H1 (cell line): Measurements from ENCODE around the gene ASCC1. TPM values are rescaled to one million over a fixed set of nuclear protein-coding genes. Genes with fewer than 3 reads are reported as not detected.

Experiments
- CTCF ChIA-PET: fragments of 300-600 bp; sonication (Branson Sonifier 250); formaldehyde crosslinking; loops from one replicate; lab custom pipeline; 2021; ENCODE audit not compliant: partially characterized antibody; lab: Charles Lee
- POLR2A ChIA-PET: fragments of 300-600 bp; sonication (Branson Sonifier 250); formaldehyde crosslinking; loops from one replicate; lab custom pipeline; 2021; ENCODE audit warnings: inconsistent platforms; ENCODE audit not compliant: partially characterized antibody; lab: Charles Lee
- DNase-seq, 2 experiments: peaks; one replicate each; pipeline versions ENCODE4 v3.0.0 to v3.0.0-alpha.2; 2010 to 2022; ENCODE audit warnings: low spot score in 2 of 2, low read depth in 1 of 2, mixed read lengths in 1 of 2
- FAIRE-seq: peaks from 2 replicates; lab custom pipeline; 2011; peaks lifted over from hg19 to GRCh38; lab: Jason Lieb, UNC
- H2AFZ ChIP-seq: 2 replicates; pipeline ENCODE4 v1.8.1; 2012; ENCODE audit warnings: low read length, inconsistent platforms
- H2AK5ac ChIP-seq: 2 replicates; pipeline ENCODE4 v1.6.1; 2013; ENCODE audit warnings: low read depth, low read length
- H2BK120ac ChIP-seq: replicated peaks from 2 replicates; pipeline ENCODE3; 2013; ENCODE audit warnings: low read depth, low read length, inconsistent platforms
- H2BK12ac ChIP-seq: 2 replicates; pipeline ENCODE4 v1.6.1; 2013; ENCODE audit warnings: low read depth, low read length
- H2BK15ac ChIP-seq: 2 replicates; pipeline ENCODE4 v1.6.1; 2013; ENCODE audit warnings: low read length
- H2BK20ac ChIP-seq: 2 replicates; pipeline ENCODE4 v1.6.1; 2013; ENCODE audit warnings: low read length
- H2BK5ac ChIP-seq: 2 replicates; pipeline ENCODE4 v1.6.1; 2013; ENCODE audit warnings: low read depth, low read length
- H3K14ac ChIP-seq: 2 replicates; pipeline ENCODE4 v1.6.1; 2013; ENCODE audit warnings: inconsistent platforms; ENCODE audit not compliant: insufficient read length
- H3K18ac ChIP-seq: 2 replicates; pipeline ENCODE4 v1.6.1; 2013; ENCODE audit warnings: low read length; ENCODE audit errors: extremely low read depth
- H3K23ac ChIP-seq: 2 replicates; pipeline ENCODE4 v1.6.1; 2013; ENCODE audit warnings: inconsistent platforms; ENCODE audit not compliant: insufficient read length
- H3K23me2 ChIP-seq: 2 replicates; pipeline ENCODE4 v1.6.1; 2013; ENCODE audit warnings: low read depth, low read length
- H3K27ac ChIP-seq: 2 replicates; pipeline ENCODE4 v1.6.1; 2011; ENCODE audit warnings: low read depth, low read length, inconsistent platforms
- H3K27me3 ChIP-seq, 4 experiments: replicated peaks in 1 of 4; 1 replicate in 1 of 4; 2 replicates in 3 of 4; pipeline versions ENCODE4 v1.6.1 to v1.8.1; 2011 to 2013; ENCODE audit warnings: low read length in 3 of 4, mild to moderate bottlenecking in 3 of 4, inconsistent platforms in 2 of 4, mixed read lengths in 2 of 4, moderate library complexity in 1 of 4; ENCODE audit not compliant: control insufficient read depth in 3 of 4, insufficient read depth in 3 of 4; ENCODE audit errors: extremely low read depth in 1 of 4
- H3K36me3 ChIP-seq, 4 experiments: 2 replicates each; pipeline versions ENCODE4 v1.6.1 to v1.8.1; 2011 to 2013; ENCODE audit warnings: mild to moderate bottlenecking in 4 of 4, low read length in 3 of 4, moderate library complexity in 2 of 4, control low read depth in 1 of 4, inconsistent platforms in 1 of 4; ENCODE audit not compliant: insufficient read depth in 4 of 4, control insufficient read depth in 2 of 4
- H3K4ac ChIP-seq: replicated peaks from 2 replicates; pipeline ENCODE3; 2013; ENCODE audit warnings: low read length, low read depth, mixed read lengths, inconsistent platforms; ENCODE audit not compliant: insufficient read length
- H3K4me1 ChIP-seq, 4 experiments: replicated peaks in 1 of 4; 1 replicate in 1 of 4; 2 replicates in 3 of 4; pipeline versions ENCODE4 v1.6.1 to v1.8.1; 2011 to 2013; ENCODE audit warnings: low read length in 3 of 4, inconsistent platforms in 2 of 4, mixed read lengths in 1 of 4; ENCODE audit not compliant: insufficient read depth in 4 of 4, control insufficient read depth in 3 of 4
- H3K4me2 ChIP-seq, 2 experiments: 2 replicates each; pipeline versions ENCODE4 v1.6.1 to v1.8.1; 2011 to 2013; ENCODE audit warnings: low read depth in 2 of 2, low read length in 2 of 2, control low read depth in 1 of 2, inconsistent platforms in 1 of 2, mild to moderate bottlenecking in 1 of 2; ENCODE audit not compliant: insufficient read depth in 1 of 2
- H3K4me3 ChIP-seq, 4 experiments: fragments of 200-600, 300-600 bp in 1 of 4; sonication (generic), shearing (Covaris generic), sonication (Bioruptor Twin) in 1 of 4; 2 replicates each; pipeline versions ENCODE4 v1.5.1 to v1.8.1; 2011 to 2016; ENCODE audit warnings: low read length in 4 of 4, low read depth in 3 of 4, control low read depth in 2 of 4, inconsistent platforms in 2 of 4, mild to moderate bottlenecking in 2 of 4, mixed read lengths in 1 of 4, moderate library complexity in 1 of 4; ENCODE audit not compliant: insufficient read depth in 2 of 4; ENCODE audit errors: extremely low read depth in 1 of 4
- H3K56ac ChIP-seq: replicated peaks from 2 replicates; pipeline ENCODE3; 2013; ENCODE audit warnings: low read depth, mild to moderate bottlenecking, mixed read lengths, low read length, inconsistent platforms; ENCODE audit not compliant: insufficient read length
- H3K79me1 ChIP-seq: 2 replicates; pipeline ENCODE4 v1.6.1; 2013; ENCODE audit warnings: low read depth, low read length, control low read depth
- H3K79me2 ChIP-seq, 2 experiments: 2 replicates each; pipeline versions ENCODE4 v1.6.1 to v1.8.1; 2012 to 2013; ENCODE audit warnings: low read length in 2 of 2, mild to moderate bottlenecking in 2 of 2, inconsistent platforms in 1 of 2; ENCODE audit not compliant: insufficient read depth in 2 of 2, control insufficient read depth in 1 of 2
- H3K9ac ChIP-seq, 4 experiments: replicated peaks in 1 of 4; 1 replicate in 1 of 4; 2 replicates in 3 of 4; pipeline versions ENCODE4 v1.6.1 to v1.8.1; 2011 to 2013; ENCODE audit warnings: low read depth in 3 of 4, low read length in 3 of 4, control low read depth in 2 of 4, mild to moderate bottlenecking in 2 of 4, moderate library complexity in 2 of 4, inconsistent platforms in 1 of 4; ENCODE audit errors: extremely low read depth in 1 of 4
- H3K9me3 ChIP-seq, 2 experiments: 2 replicates each; pipeline versions ENCODE4 v1.6.1 to v1.8.1; 2012 to 2013; ENCODE audit warnings: mild to moderate bottlenecking in 2 of 2, moderate library complexity in 2 of 2, control low read depth in 1 of 2, inconsistent platforms in 1 of 2, low read depth in 1 of 2, low read length in 1 of 2, mixed read lengths in 1 of 2; ENCODE audit not compliant: insufficient read depth in 2 of 2
- H4K20me1 ChIP-seq, 2 experiments: replicated peaks in 1 of 2; 2 replicates each; pipeline versions ENCODE3 to v1.8.1; 2011 to 2013; ENCODE audit warnings: inconsistent platforms in 2 of 2, low read length in 2 of 2, mild to moderate bottlenecking in 1 of 2; ENCODE audit not compliant: insufficient read depth in 2 of 2, control insufficient read depth in 1 of 2
- H4K5ac ChIP-seq: 2 replicates; pipeline ENCODE4 v1.6.1; 2013; ENCODE audit warnings: low read length, low read depth, mixed read lengths, inconsistent platforms; ENCODE audit not compliant: insufficient read length
- H4K8ac ChIP-seq: 2 replicates; pipeline ENCODE4 v1.8.0; 2013; ENCODE audit warnings: mild to moderate bottlenecking, moderate library complexity, low read length, inconsistent platforms; ENCODE audit not compliant: insufficient read depth; ENCODE audit errors: extremely low read depth
- H4K91ac ChIP-seq: replicated peaks from 2 replicates; pipeline ENCODE3; 2013; ENCODE audit warnings: low read length, mixed read lengths, inconsistent platforms; ENCODE audit not compliant: insufficient read length
- BACH1 ChIP-seq: IDR thresholded peaks from 2 replicates; pipeline ENCODE4 v1.6.1; 2012; ENCODE audit warnings: low read length, improper control_type of control experiment
- HDAC6 ChIP-seq: IDR thresholded peaks from one replicate; pipeline ENCODE4 v1.7.1; 2012; ENCODE audit warnings: low read depth, mild to moderate bottlenecking, inconsistent platforms, low read length, moderate library complexity
- JUND ChIP-seq: IDR thresholded peaks from 2 replicates; pipeline ENCODE4 v1.6.1; 2011; ENCODE audit warnings: mild to moderate bottlenecking, improper control_type of control experiment, low read length
- SAP30 ChIP-seq: fragments of 300-600 bp; sonication (generic); IDR thresholded peaks from 2 replicates; pipeline ENCODE4 v1.7.1; 2012; ENCODE audit warnings: low read length, moderate library complexity, mild to moderate bottlenecking, inconsistent platforms; ENCODE audit not compliant: insufficient read depth, insufficient replicate concordance
- WGBS, 2 experiments: shearing (Covaris generic) in 1 of 2; methylation state at CpG; one replicate each; pipeline versions ENCODE4 v1.1.6 to v1.1.7; 2013 to 2015; ENCODE audit warnings: low lambda C conversion rate in 2 of 2, mixed read lengths in 2 of 2, inconsistent platforms in 1 of 2, low coverage in 1 of 2, missing lambda C conversion rate in 1 of 2; ENCODE audit not compliant: insufficient replicate concordance in 2 of 2, insufficient coverage in 1 of 2, insufficient read length in 1 of 2; ENCODE audit errors: extremely low coverage in 1 of 2, missing lambda C conversion rate in 1 of 2; 5-methylcytosine and 5-hydroxymethylcytosine counted together
- polyA plus RNA-seq, 7 experiments: library from polyadenylated mRNA; depleted of rRNA in 3 of 7; stranded (reverse) in 5 of 7; unstranded in 2 of 7; fragments of >200 nt in 5 of 7; fragments of 200-250 nt in 2 of 7; gene quantifications; 1 replicate in 5 of 7; 2 replicates in 1 of 7; 4 replicates in 1 of 7; pipeline versions ENCODE4 v1.2.1 to v1.2.3, GENCODE V29; 2011 to 2013; ENCODE audit warnings: missing spikeins in 2 of 7, mixed read lengths in 2 of 7
- total RNA-seq: library from RNA; stranded (reverse); fragmentation: NEBNext Ultra II Directional; extraction: Animal tissue kit (Norgen Biotek cat#: 25700); gene quantifications from 2 replicates; pipeline ENCODE4 v1.2.1, GENCODE V29; 2021

Gene ASCC1
- total and polyA plus RNA-seq, 2 of the 8 experiments (the other 6 are each of a cell fraction or from before 2014, with no cell fraction given): 25.6 to 35.8 TPM

GRCh38 chr10:72145657-72146056 is 70.4 kb downstream of the ASCC1 start:
- Histone ChIP-seq H2AK5ac (no peak overlapping the region), H3K56ac (no peak overlapping the region), H3K27me3 (no peaks in the 10 kb centered on the region), H3K4me2 (no peak overlapping the region; a peak in 1 of 4 replicates), H3K79me2 (no peaks in the 10 kb centered on the region), H4K5ac (no peak overlapping the region), H3K23ac (no peak overlapping the region), H2BK15ac (no peak overlapping the region), H3K79me1 (no peaks in the 10 kb centered on the region; the same call in 1 of the 2 replicates), H3K27ac (no peak overlapping the region), H2BK5ac (no peak overlapping the region; the same call in 1 of the 2 replicates), H3K4me1 (peaks cover under 1 to 8% (median 5%) of the 10 kb centered on the region in 4 experiments; a peak in 6 of 7 replicates), H3K9ac (no peak overlapping the region), H3K4me3 (no peak overlapping the region), H3K18ac (0 out of 2 replicates have a peak overlapping the region, but pooled peaks have one; percentile 63), H3K23me2 (no peaks in the 10 kb centered on the region), H2AFZ (no peak overlapping the region), H3K36me3 (no peaks in the 10 kb centered on the region), H3K9me3 (no peaks in the 10 kb centered on the region), H3K4ac (no peak overlapping the region), H4K8ac (no peak overlapping the region), H4K91ac (no peak overlapping the region), H2BK12ac (no peak overlapping the region), H2BK120ac (no peak overlapping the region), H3K14ac (no peak overlapping the region), H2BK20ac (no peak overlapping the region), H4K20me1 (no peaks in the 10 kb centered on the region)
- ChIA-PET POLR2A (interaction anchor here (0.9 kb wide), 1 partner anchor 187 kb away, joined by 3 read pairs; no protein-coding TSS in a partner anchor), CTCF (no interaction called here)
- no peak for TF ChIP-seq BACH1
- TF ChIP-seq HDAC6: no peak
- TF ChIP-seq JUND: no peak
- no peak for TF ChIP-seq SAP30
- WGBS, 2 experiments: 91% methylated on average over 2 of the region's 2 CpGs; no CpG with 5 or more reads in 1 of the 2 experiments
- DNase-seq: no peak
- no peak for FAIRE-seq
